ENCODE results near the gene USP14.

Gene USP14

GRCh38 chr18:240175-240574, 81.8 kb downstream of the USP14 start:
- DNase-seq: no peak

- DNase-seq: no peak
Measured at GRCh38 chr18:245282-245847, 87.0 kb downstream of the USP14 start.

- no peak for DNase-seq
Measured at GRCh38 chr18:248053-248452, 89.7 kb downstream of the USP14 start.

- peak; percentile 87 for DNase-seq
Measured at GRCh38 chr18:250685-251084, 92.3 kb downstream of the USP14 start.

- DNase-seq: peak; percentile 71
Measured at GRCh38 chr18:251572-251971, 93.2 kb downstream of the USP14 start.

- DNase-seq: no peak
Measured at GRCh38 chr18:253121-253520, 94.8 kb downstream of the USP14 start.

- no peak for DNase-seq
Measured at GRCh38 chr18:255171-255570, 96.8 kb downstream of the USP14 start.

- no peak for DNase-seq
Measured at GRCh38 chr18:260547-260946, 102.2 kb downstream of the USP14 start.

- no peak for DNase-seq
Measured at GRCh38 chr18:261398-262073, 103.2 kb downstream of the USP14 start.

Data from DMS 273 treated with DMSO at 0.1 percent for 48 hours (cell line).